IgD-negative memory B cell (primary cell): ENCODE results near the gene MTA3. TPM values are rescaled to one million over a fixed set of nuclear protein-coding genes. Genes with fewer than 3 reads are reported as not detected.

Source experiments
- H3K27ac Mint-ChIP-seq, 3 donors: one replicate each; pipeline ENCODE4 v1.8.0; 2020 to 2022; ENCODE audit warnings: mild to moderate bottlenecking in 3 of 3, mixed read lengths in 3 of 3, moderate library complexity in 1 of 3
- H3K27me3 Mint-ChIP-seq: one replicate; pipeline ENCODE4 v1.8.0; 2021; ENCODE audit warnings: mixed read lengths
- H3K36me3 Mint-ChIP-seq: one replicate; pipeline ENCODE4 v1.8.0; 2020; ENCODE audit warnings: mild to moderate bottlenecking, mixed read lengths
- H3K4me1 Mint-ChIP-seq, 3 donors: one replicate each; pipeline ENCODE4 v1.8.0; 2020 to 2022; ENCODE audit warnings: mixed read lengths in 3 of 3, mild to moderate bottlenecking in 1 of 3
- H3K4me3 Mint-ChIP-seq, 4 donors: one replicate each; pipeline ENCODE4 v1.8.0; 2020 to 2022; ENCODE audit warnings: mild to moderate bottlenecking in 4 of 4, mixed read lengths in 4 of 4, moderate library complexity in 3 of 4
- H3K9me3 Mint-ChIP-seq, 3 donors: one replicate each; pipeline ENCODE4 v1.8.0; 2020 to 2021; ENCODE audit warnings: mixed read lengths in 3 of 3, mild to moderate bottlenecking in 1 of 3
- polyA plus RNA-seq: library from polyadenylated mRNA; unstranded; fragments of 300-500 nt; fragmentation: Illumina TruSeq; gene quantifications from one replicate; pipeline ENCODE4 v1.2.3, GENCODE V29; 2021

MTA3 gene
- polyA plus RNA-seq: 8.8 TPM

DNA sequence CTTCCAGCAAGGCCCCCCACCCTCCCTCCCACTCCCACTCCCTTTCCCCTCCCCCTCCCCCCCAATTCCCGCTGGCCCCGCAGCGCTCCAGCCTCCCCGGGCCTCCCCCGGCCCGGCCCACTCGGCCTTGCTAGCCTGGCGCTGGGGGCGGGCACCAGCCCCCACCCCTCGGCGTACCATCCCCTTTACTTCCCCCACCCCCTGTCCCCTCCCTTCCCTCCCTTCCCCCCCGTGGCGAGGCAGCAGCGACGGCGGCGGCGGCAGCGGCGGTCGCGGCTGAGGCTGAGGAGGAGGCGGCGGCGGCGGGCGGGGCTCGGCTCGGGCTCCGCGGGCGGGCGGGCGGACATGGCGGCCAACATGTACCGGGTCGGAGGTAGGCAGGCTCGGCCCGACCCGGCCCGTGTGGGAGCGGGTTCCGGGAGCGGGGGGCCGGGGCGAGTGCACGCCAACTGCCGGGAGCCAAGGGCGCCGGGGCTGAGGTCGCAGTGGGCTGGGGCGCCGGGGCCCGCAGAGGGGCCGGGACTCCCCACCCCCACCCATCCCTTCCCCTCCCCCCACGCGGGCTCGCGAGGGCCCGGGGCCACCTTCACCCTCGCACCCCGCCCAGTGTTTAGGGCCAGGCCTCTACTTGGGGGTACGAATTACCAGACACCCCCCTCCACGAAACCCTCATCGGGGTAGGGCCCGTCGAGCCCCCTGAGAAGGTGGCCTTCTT lies at the start of gene MTA3:
Gene MTA3, plus strand, starts transcription at position 232 of the 715 bp plus-strand sequence. Its CDS starts 114 bp downstream, at position 346.
- Mint-ChIP-seq H3K27ac (peak within 1 kb of the TSS; percentile 92 to 97 (median 93)), H3K4me1 (peaks cover 26 to 35% (median 29%) of the 10 kb centered on the region in 3 donors), H3K9me3 (no peaks in the 10 kb centered on the region), H3K36me3 (no peaks in the 10 kb centered on the region), H3K4me3 (peak within 1 kb of the TSS; percentile 83 to 96 (median 92)), H3K27me3 (no peaks in the 10 kb centered on the region)

DNA sequence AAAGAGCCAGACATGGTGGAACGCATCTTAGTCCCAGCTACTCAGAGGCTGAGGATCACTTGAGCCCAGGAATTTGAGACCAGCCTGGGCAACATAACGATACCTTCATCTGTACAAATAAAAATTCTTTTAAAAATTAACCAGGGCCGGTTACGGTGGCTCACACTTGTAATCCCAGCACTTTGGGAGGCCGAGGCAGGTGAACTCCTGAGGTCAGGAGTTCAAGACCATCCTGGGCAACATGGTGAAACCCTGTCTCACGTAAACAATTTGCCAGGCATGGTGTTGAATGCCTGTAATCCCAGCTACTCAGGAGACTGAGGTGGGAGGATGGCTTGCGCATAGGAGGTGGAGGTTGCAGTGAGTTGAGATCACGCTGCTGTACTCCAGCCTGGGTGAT lies 48.8 kb upstream of the MTA3 start:
- peaks cover 0 to 4% (median 0%) of the 10 kb centered on the region in 3 donors for H3K9me3 Mint-ChIP-seq
- H3K36me3 Mint-ChIP-seq: peaks cover 1% of the 10 kb centered on the region
- no peaks in the 10 kb centered on the region for H3K27me3 Mint-ChIP-seq
- no peak overlapping the region for H3K27ac Mint-ChIP-seq
- peaks cover 0 to 3% (median 0%) of the 10 kb centered on the region in 3 donors for H3K4me1 Mint-ChIP-seq
- H3K4me3 Mint-ChIP-seq: no peak overlapping the region

DNA sequence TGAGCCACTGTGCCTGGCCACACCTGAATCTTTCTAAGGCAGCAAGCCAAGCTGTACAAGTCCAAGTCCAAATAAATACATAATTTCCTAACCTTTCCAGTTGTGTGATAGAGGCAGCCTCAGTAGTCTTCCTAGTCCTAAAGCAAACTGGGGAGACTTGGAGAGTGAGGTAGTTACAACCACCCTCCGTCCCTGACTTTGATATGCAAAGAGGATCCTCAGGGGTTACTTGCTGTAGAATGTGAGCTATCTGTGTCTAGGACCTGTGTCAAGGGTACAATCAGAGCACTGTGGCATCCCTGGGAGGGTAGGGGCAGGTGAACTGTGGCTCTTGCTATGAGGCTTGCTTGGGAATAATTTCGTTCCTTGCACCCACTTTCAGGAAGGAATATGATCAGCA lies 46.4 kb upstream of the MTA3 start:
- Mint-ChIP-seq H3K27ac (no peak overlapping the region), H3K27me3 (no peaks in the 10 kb centered on the region), H3K9me3 (no peaks in the 10 kb centered on the region), H3K4me1 (no peaks in the 10 kb centered on the region), H3K4me3 (no peak overlapping the region), H3K36me3 (peaks cover 1% of the 10 kb centered on the region)

- H3K9me3 Mint-ChIP-seq: no peaks in the 10 kb centered on the region
- no peaks in the 10 kb centered on the region for H3K4me1 Mint-ChIP-seq
- no peak overlapping the region for H3K27ac Mint-ChIP-seq
- H3K27me3 Mint-ChIP-seq: no peaks in the 10 kb centered on the region
- no peak overlapping the region for H3K4me3 Mint-ChIP-seq
- peaks cover 1% of the 10 kb centered on the region for H3K36me3 Mint-ChIP-seq
These were observed 45.1 kb upstream of the MTA3 start for GRCh38 chr2:42523341-42523740.

- no peaks in the 10 kb centered on the region for H3K27me3 Mint-ChIP-seq
- H3K36me3 Mint-ChIP-seq: peaks cover 7% of the 10 kb centered on the region
- no peaks in the 10 kb centered on the region for H3K9me3 Mint-ChIP-seq
- no peak overlapping the region for H3K4me3 Mint-ChIP-seq
- no peaks in the 10 kb centered on the region for H3K4me1 Mint-ChIP-seq
- no peak overlapping the region for H3K27ac Mint-ChIP-seq
These were observed 36.0 kb upstream of the MTA3 start for GRCh38 chr2:42532397-42532796.

DNA sequence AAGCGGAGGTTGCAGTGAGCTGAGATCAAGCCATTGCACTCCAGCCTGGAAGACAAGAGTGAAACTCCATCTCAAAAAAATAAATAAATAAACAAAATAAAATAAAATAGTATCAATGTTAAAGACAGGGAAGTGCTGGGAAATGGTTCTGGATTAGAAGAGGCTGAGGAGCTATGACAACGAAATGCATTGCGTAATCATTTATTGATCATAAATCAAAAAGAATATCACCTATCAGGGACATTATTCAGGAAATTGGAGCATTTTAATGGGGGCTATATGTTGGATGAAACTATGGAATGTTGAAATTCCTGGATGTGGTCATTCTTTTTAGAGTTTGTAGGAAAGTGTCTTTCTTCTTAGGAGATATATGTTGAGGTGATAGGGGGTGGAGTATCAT lies 30.9 kb upstream of the MTA3 start:
- Mint-ChIP-seq H3K4me3 (no peak overlapping the region), H3K4me1 (no peaks in the 10 kb centered on the region), H3K36me3 (peaks cover 7% of the 10 kb centered on the region), H3K27me3 (no peaks in the 10 kb centered on the region), H3K27ac (no peak overlapping the region), H3K9me3 (peaks cover 0 to 3% (median 3%) of the 10 kb centered on the region in 3 donors)

GRCh38 chr2:42542871-42543270 lies 25.6 kb upstream of the MTA3 start:
- H3K4me3 Mint-ChIP-seq: no peak overlapping the region
- peaks cover 8 to 10% (median 9%) of the 10 kb centered on the region in 3 donors for H3K4me1 Mint-ChIP-seq
- no peak overlapping the region for H3K27ac Mint-ChIP-seq
- no peaks in the 10 kb centered on the region for H3K36me3 Mint-ChIP-seq
- peaks cover 0 to 3% (median 3%) of the 10 kb centered on the region in 3 donors for H3K9me3 Mint-ChIP-seq
- H3K27me3 Mint-ChIP-seq: no peaks in the 10 kb centered on the region

GRCh38 chr2:42545023-42545721 lies 23.3 kb upstream of the MTA3 start:
- H3K4me3 Mint-ChIP-seq: no peak overlapping the region
- no peaks in the 10 kb centered on the region for H3K27me3 Mint-ChIP-seq
- H3K9me3 Mint-ChIP-seq: no peaks in the 10 kb centered on the region
- peaks cover under 1% of the 10 kb centered on the region for H3K36me3 Mint-ChIP-seq
- H3K4me1 Mint-ChIP-seq: peaks cover 8 to 10% (median 10%) of the 10 kb centered on the region in 3 donors
- no peak overlapping the region for H3K27ac Mint-ChIP-seq

- Mint-ChIP-seq H3K4me3 (no peak overlapping the region), H3K9me3 (no peaks in the 10 kb centered on the region), H3K36me3 (peaks cover 3% of the 10 kb centered on the region), H3K27me3 (no peaks in the 10 kb centered on the region), H3K4me1 (peaks cover 8 to 11% (median 10%) of the 10 kb centered on the region in 3 donors), H3K27ac (peak overlapping the region in 1 of 3 donors; percentile 64)
These were observed 22.5 kb upstream of the MTA3 start for GRCh38 chr2:42545841-42546390.

- peaks cover 5% of the 10 kb centered on the region for H3K36me3 Mint-ChIP-seq
- peak overlapping the region in 2 of 4 donors; percentile 85 to 90 for H3K4me3 Mint-ChIP-seq
- H3K4me1 Mint-ChIP-seq: peaks cover 8 to 11% (median 10%) of the 10 kb centered on the region in 3 donors
- H3K27ac Mint-ChIP-seq: peak overlapping the region; percentile 22 to 83 (median 69)
- no peaks in the 10 kb centered on the region for H3K27me3 Mint-ChIP-seq
- H3K9me3 Mint-ChIP-seq: no peaks in the 10 kb centered on the region
These were observed 21.4 kb upstream of the MTA3 start for GRCh38 chr2:42547014-42547413.

- Mint-ChIP-seq H3K27ac (peak overlapping the region in 2 of 3 donors; percentile 22 to 69), H3K27me3 (no peaks in the 10 kb centered on the region)
These were observed 20.8 kb upstream of the MTA3 start for GRCh38 chr2:42547446-42548295.

DNA sequence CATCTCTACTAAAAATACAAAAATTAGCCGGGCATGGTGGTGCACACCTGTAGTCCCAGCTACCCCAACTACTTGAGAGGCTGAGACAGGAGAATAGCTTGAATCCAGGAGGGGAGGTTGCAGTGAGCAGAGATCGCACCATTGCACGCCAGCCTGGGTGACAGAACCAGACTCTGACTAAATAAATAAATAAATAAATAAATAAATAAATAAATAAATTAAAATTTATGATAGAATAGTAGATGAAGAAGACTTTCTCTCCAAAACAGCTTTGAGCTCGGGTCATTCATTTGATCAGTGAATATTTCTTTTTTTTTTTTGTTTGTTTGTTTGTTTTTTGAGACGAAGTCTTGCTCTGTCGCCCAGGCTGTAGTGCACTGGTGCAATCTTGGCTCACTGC lies 17.6 kb upstream of the MTA3 start:
- H3K27me3 Mint-ChIP-seq: no peaks in the 10 kb centered on the region
- H3K36me3 Mint-ChIP-seq: peaks cover 5% of the 10 kb centered on the region
- peaks cover 8 to 11% (median 10%) of the 10 kb centered on the region in 3 donors for H3K4me1 Mint-ChIP-seq
- no peak overlapping the region for H3K27ac Mint-ChIP-seq
- no peaks in the 10 kb centered on the region for H3K9me3 Mint-ChIP-seq
- no peak overlapping the region for H3K4me3 Mint-ChIP-seq

More at GRCh38 chr2:42547446-42548295, 20.8 kb upstream of the MTA3 start:
- Mint-ChIP-seq H3K4me1 (peaks cover 8 to 11% (median 10%) of the 10 kb centered on the region in 3 donors), H3K9me3 (no peaks in the 10 kb centered on the region), H3K36me3 (peaks cover 5% of the 10 kb centered on the region), H3K4me3 (peak overlapping the region in 2 of 4 donors; percentile 23 to 90)

GRCh38 chr2:42554392-42554791 lies 14.0 kb upstream of the MTA3 start:
- H3K9me3 Mint-ChIP-seq: no peaks in the 10 kb centered on the region
- H3K27me3 Mint-ChIP-seq: no peaks in the 10 kb centered on the region
- no peak overlapping the region for H3K27ac Mint-ChIP-seq
- H3K4me1 Mint-ChIP-seq: peaks cover 0 to 2% (median 0%) of the 10 kb centered on the region in 3 donors
- no peak overlapping the region for H3K4me3 Mint-ChIP-seq
- peaks cover 5% of the 10 kb centered on the region for H3K36me3 Mint-ChIP-seq

DNA sequence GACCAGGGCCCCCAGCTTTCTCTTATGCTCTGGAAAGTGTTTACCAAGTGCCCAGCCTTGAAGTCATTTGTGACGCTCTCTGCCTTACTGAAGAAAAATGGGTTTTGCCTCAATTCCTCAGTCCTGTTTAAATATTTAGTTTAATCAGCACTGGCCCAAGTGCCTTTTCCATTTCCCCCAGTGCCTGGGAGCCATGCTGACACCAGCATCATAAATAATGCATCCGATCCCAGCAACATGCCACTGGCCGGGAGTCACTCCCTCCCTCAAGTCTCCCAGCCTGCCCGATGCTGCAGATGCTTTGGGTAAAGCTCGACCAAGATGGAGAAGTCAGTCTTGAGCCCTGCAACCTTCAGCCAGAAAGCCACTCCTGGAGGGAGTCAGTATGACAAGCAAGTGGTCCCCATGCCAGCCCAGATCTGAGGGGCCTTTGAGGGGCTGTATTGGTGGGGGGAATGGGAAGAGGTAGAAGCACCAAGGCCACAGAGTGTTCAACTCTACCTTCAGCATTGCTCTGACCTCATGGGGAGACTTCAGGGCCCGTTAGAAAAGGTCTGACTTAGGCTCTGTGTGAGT lies 12.0 kb upstream of the MTA3 start:
- no peak overlapping the region for H3K4me3 Mint-ChIP-seq
- no peaks in the 10 kb centered on the region for H3K9me3 Mint-ChIP-seq
- H3K4me1 Mint-ChIP-seq: peaks cover 0 to 3% (median 0%) of the 10 kb centered on the region in 3 donors
- H3K27me3 Mint-ChIP-seq: no peaks in the 10 kb centered on the region
- peaks cover 1% of the 10 kb centered on the region for H3K36me3 Mint-ChIP-seq
- H3K27ac Mint-ChIP-seq: no peak overlapping the region
